CD4-positive, alpha-beta T cell treated with Interleukin-2 at 100 ng/mL for 4 hours (primary cell): Measurements from ENCODE around the gene SP8.

Experiments
- DNase-seq: peaks from one replicate; pipeline ENCODE4 v3.0.0-alpha.2; 2020; ENCODE audit warnings: low spot score

SP8 gene

DNA sequence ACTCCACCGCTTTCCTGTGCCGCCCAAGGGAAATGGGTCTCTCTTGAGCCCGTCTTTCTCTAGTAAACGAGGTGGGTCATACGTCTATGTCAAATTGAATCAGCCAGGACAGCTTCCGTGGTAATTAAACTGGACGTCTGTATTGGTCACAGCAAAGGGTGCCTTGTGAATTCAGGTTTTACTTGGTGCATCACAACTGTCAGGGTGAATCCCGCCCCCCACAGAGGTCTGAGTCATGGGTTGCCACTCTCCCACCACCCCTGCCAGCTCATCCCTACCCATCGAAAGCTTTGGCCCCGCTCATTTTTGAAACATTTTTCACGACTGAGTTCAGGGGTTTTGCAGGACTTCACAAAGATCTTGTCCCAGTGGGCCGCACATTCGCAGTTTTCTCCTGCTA, 8.0 kb upstream of the SP8 start:
- no peak for DNase-seq

GRCh38 chr7:20793694-20794394, 7.2 kb upstream of the SP8 start:
- DNase-seq = no peak

GRCh38 chr7:20793248-20793647, 6.6 kb upstream of the SP8 start:
- no peak for DNase-seq

GRCh38 chr7:20791538-20792434, 5.1 kb upstream of the SP8 start:
- no peak for DNase-seq

DNA sequence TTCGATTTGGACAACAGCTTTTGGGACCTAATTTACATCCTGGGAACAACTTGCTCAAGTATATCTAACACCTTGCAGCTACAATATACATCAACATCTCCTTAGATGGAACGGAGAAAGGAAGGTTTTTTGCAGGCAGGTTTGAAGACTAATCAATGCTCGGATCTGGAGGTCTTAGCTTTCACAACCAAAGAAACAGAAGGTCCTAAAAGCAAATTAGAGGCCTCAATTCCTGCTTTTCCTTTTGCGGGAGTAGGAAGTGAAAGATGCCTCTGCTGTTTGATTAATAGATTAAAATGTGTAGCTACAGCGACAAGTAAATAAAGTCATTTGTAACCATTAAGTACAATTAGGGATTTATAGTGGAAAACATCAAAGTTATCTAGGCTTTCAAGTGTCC, 3.7 kb upstream of the SP8 start:
- DNase-seq = no peak

- no peak for DNase-seq
These were observed 1.8 kb upstream of the SP8 start for GRCh38 chr7:20788420-20788990.

DNA sequence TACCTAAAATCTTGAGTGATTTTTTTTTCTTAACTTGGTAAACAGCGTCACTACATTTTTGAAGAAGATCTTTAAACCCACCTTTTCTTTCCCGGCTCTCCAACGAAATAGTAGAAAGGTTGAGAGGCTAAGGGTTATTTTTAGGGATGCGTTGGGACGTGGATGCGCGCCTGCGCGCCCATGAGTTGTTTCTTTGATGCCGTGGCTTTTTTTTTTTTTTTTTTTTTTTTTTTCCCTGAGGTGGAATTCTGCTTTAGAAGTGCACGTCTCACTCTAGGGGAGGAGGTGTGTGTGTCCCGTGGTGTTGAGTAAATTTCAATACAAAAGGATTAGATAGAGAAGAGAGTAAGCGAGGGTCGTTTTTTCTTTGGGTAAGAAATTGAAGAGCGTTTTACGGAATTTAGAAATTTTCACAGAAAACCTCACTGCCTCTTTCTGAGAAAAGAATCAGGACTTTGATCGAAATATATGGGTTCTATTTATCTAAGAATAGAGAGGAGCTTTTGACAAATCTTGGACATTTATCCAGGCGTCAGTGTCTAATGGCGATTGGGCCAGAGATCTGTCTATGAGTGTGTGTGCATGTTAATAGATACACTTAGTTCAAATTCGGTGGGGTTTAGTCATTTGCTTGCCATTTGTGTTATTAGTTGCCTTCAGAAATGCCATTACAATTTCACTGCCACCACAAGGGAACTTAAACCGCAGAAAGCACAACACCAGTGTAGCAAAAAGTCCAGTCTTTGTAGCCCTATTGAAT, 1.2 kb upstream of the SP8 start:
- no peak for DNase-seq

- no peak for DNase-seq
These were observed 286 bp downstream of the SP8 start for GRCh38 chr7:20786421-20786778.

DNA sequence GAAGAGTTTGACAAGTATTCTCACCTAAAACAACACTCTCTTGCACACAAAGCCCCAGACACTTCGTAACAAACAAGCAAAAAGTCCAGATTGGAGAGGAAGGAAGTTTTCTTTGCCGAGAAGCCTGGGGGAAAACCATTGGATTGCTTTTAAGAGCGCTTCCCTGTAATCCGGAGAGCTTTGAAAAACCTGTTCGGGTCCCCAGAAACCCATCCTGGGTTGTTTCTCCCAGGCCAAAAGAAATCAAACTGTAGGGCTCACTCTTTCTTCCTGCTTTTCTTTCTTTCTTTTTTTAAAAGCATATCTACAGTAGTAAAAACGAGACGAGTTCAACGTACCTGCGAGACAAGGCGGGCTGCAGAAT, 655 bp downstream of the SP8 start:
- DNase-seq = no peak

GRCh38 chr7:20785157-20786048, 1.3 kb downstream of the SP8 start:
- no peak for DNase-seq

GRCh38 chr7:20784388-20785156, 2.1 kb downstream of the SP8 start:
- no peak for DNase-seq

- no peak for DNase-seq
These were observed 2.8 kb downstream of the SP8 start for GRCh38 chr7:20783700-20784387.

DNA sequence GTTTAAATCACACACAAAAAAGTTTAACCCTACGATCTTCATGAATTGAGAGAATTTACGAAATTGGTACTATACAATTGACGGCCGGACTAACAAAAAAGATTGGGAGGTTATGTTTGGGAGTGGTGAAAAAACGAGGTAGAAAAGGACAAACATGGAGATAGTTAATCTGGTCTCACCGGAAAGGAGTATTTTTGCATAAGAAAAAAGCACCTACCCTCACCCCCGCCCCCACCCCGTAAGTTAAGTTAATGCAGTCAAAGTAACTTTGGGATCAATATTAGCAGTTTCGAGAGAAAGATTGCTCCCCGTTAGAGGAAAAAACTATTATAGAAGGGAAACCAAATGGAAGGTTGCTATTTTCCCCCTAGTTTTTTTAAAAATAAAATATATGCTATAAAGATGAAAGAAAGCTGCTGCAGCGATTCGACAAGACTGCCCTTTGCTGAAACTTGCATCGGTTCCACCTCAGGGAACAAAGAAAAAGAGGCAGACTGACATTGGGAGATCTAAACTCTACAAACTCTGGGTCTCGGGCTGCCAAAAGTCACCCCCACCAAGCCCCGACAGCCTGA, 3.5 kb downstream of the SP8 start:
- DNase-seq = no peak

- no peak for DNase-seq
These were observed 7.6 kb downstream of the SP8 start for GRCh38 chr7:20779041-20779440.

DNA sequence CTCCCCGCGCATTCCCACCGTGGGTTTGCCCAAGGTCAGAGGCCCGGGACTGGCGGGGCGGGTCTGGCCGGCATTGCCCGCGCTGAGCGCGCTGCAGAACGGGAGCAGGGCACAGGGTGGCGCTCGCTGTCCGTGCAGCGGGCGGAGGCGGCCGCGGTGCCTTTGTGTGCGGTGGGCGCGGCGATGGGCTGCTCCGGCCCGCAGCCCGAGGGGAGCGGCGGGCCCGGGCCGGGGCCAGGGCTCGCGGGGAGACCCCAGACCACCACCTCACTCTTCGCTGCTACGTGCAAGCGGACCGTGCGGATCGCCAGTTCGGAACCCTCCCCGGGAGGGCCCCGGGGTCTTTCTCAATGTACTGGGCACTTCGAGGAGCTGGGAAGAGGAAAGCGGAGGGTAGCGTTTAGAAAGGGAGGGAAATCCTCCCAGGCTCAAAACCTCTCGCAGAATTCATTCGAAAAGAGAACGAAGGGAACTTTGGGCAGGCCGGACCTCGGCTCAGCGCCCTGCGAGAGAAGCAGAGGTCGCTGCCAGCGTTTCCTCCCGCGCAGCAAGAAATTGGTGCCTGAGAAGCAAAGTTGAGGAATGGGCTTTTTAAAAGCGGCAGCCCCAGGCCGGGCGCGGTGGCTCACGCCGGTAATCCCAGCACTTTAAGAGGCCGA, 8.5 kb downstream of the SP8 start:
- DNase-seq = no peak

DNA sequence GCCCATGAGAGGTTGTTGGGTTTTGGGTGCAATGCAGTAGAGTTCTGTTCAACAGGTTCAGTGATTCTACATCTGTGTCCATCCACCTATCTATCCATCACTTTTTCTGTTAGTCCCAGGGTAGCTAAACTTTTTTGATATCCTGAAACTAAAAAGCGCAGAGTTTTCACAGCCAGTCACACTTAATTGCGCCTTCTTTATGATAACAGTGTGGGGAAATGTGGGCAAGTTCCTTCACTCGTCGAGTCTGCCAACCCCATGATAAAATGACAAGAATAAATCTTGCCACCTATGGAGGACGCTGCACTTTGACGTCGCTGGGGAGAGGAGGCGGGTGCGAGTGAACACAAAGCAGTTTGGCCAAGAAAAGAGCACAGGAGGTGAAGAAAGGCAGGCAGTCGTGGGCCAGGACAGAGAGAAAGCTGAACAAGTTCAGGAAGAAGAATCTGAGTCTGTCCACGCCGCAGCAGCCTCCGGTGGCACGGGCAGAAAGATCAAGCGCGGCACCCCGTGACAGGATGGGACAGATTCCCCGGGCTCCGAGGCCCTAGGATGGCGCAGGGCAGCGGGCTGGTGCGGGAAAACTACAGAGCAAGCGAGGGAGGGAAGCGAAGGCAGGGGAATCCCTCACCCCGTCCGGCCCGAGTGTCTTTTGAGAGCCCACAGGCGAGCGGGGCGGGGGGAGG, 9.2 kb downstream of the SP8 start:
- DNase-seq = no peak

GRCh38 chr7:20776942-20777341, 9.7 kb downstream of the SP8 start:
- DNase-seq = no peak

DNA sequence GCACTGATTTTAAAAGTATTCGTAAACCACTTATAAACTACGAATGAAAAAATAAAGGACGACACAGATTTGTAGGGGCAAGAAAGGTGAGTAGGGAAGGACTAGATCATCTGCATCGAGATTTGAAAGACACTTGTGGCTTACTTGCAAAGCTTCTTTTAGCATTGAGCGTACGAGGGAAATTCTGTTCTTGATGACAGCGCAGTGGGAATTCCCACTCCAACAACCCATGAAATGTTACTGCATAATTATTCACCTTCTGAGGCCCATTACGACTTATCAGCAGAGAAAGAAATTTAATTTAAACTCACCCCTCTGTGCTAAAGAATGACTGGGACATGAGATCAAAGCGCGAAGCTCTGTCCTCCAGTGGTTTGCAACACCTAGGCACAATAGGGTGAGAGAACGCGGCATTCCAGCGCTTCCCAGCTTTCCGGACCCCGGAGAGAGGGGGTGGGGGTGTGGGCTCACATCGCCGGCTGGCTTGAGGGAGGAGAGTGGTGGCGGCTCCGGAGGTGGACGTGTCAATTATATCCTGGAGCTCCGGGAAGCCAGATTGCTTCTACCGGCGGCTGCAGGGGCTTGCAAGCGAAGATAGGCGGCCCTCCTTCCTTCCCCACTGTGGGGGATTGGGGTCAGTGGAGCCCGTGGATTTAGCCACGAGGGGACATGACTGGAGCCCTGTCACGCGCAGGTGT, 10.3 kb downstream of the SP8 start:
- no peak for DNase-seq
